HepG2 (cell line): ENCODE measurements around the gene FAS. TPM values are rescaled to one million over a fixed set of nuclear protein-coding genes. Genes with fewer than 3 reads are reported as not detected.

Experiments used
- ATAC-seq: fragments of 200-7000 bp; cut with Tn5 transposase; 3 replicates; pipeline ENCODE4 v1.9.1; 2020; ENCODE audit warnings: mild to moderate bottlenecking, moderate library complexity
- BruUV-seq: library from RNA; stranded (reverse); fragments of 400-500 nt; replicated peaks from 2 replicates; lab custom pipeline; 2021; lab: Mats Ljungman, UMichigan
- CTCF ChIA-PET: fragments of 300-600 bp; formaldehyde crosslinking; extraction: SDS; loops from one replicate; lab custom pipeline; 2021; ENCODE audit warnings: low total read pairs, inconsistent platforms, low intra/inter-chr PET ratio; lab: Yijun Ruan, JAX
- POLR2A ChIA-PET: fragments of 350-600 bp; sonication (Branson Sonifier 250); formaldehyde crosslinking; loops from one replicate; lab custom pipeline; 2020; ENCODE audit warnings: antibody characterized with exemption, inconsistent platforms; lab: Yijun Ruan, JAX
- DNase-seq: peaks from one replicate; pipeline ENCODE4 v3.0.0-alpha.2; 2015; ENCODE audit warnings: low spot score
- FAIRE-seq: peaks from 3 replicates; lab custom pipeline; 2011; peaks lifted over from hg19 to GRCh38; lab: Jason Lieb, UNC
- H2AFZ ChIP-seq: one replicate; pipeline ENCODE4 v1.6.1; 2011; ENCODE audit warnings: low read length, inconsistent platforms
- H3K27ac ChIP-seq: fragments of 300-600 bp; 3 replicates; pipeline ENCODE4 v1.8.0; 2011; ENCODE audit warnings: mixed run types, mild to moderate bottlenecking, mixed read lengths, low read length, inconsistent platforms; ENCODE audit not compliant: insufficient read depth; ENCODE audit errors: extremely low read length
- H3K27me3 ChIP-seq, 2 experiments: fragments of 200-600 bp in 1 of 2; 2 replicates in 1 of 2; 3 replicates in 1 of 2; pipeline versions ENCODE4 v1.6.0 to v1.8.0; 2011; ENCODE audit warnings: low read length in 2 of 2, mild to moderate bottlenecking in 2 of 2, moderate library complexity in 2 of 2, inconsistent platforms in 1 of 2; ENCODE audit not compliant: insufficient read depth in 2 of 2, control insufficient read depth in 1 of 2
- H3K36me3 ChIP-seq, 2 experiments: fragments of 200-600 bp in 1 of 2; replicated peaks in 1 of 2; 2 replicates in 1 of 2; 3 replicates in 1 of 2; pipeline versions ENCODE4 v1.5.1 to v1.8.0; 2011; ENCODE audit warnings: low read length in 2 of 2, inconsistent platforms in 1 of 2; ENCODE audit not compliant: insufficient read depth in 2 of 2, control insufficient read depth in 1 of 2
- H3K4me1 ChIP-seq: 2 replicates; pipeline ENCODE4 v1.5.1; 2012; ENCODE audit warnings: low read length, inconsistent platforms; ENCODE audit not compliant: insufficient read depth
- H3K4me2 ChIP-seq: 2 replicates; pipeline ENCODE4 v1.6.0; 2011; ENCODE audit warnings: low read depth, low read length, inconsistent platforms
- H3K4me3 ChIP-seq, 3 experiments: fragments of 200-600 bp in 1 of 3; sonication (generic), shearing (Covaris generic) in 1 of 3; replicated peaks in 1 of 3; 2 replicates each; pipeline ENCODE4 v1.5.1; 2011 to 2016; ENCODE audit warnings: low read length in 3 of 3, inconsistent platforms in 2 of 3, low read depth in 2 of 3, mild to moderate bottlenecking in 2 of 3, control low read depth in 1 of 3, mixed read lengths in 1 of 3; ENCODE audit not compliant: insufficient read depth in 1 of 3
- H3K79me2 ChIP-seq: one replicate; pipeline ENCODE4 v1.6.1; 2011; ENCODE audit warnings: low read length, inconsistent platforms; ENCODE audit not compliant: insufficient read depth
- H3K9ac ChIP-seq: 2 replicates; pipeline ENCODE4 v1.6.0; 2011; ENCODE audit warnings: mild to moderate bottlenecking, low read depth, low read length, inconsistent platforms; ENCODE audit not compliant: insufficient read depth
- H3K9me3 ChIP-seq: 2 replicates; pipeline ENCODE4 v1.5.1; 2012; ENCODE audit warnings: mild to moderate bottlenecking, low read length
- H4K20me1 ChIP-seq: 2 replicates; pipeline ENCODE4 v1.6.0; 2011; ENCODE audit warnings: inconsistent platforms, mild to moderate bottlenecking, low read length, moderate library complexity; ENCODE audit not compliant: insufficient read depth
- BRD4 ChIP-seq: sonication (generic); formaldehyde crosslinking; IDR thresholded peaks from 2 replicates; pipeline ENCODE4 v1.4.0; 2020; ENCODE audit warnings: missing genetic modification reagents
- PCBP2 ChIP-seq: fragments of 200-400 bp; formaldehyde crosslinking; optimal IDR thresholded peaks from 2 replicates; pipeline ENCODE3; 2018; ENCODE audit warnings: low read length, low read depth; ENCODE audit not compliant: poor library complexity, severe bottlenecking
- PHB2 ChIP-seq: fragments of 450-650 bp; IDR thresholded peaks from 2 replicates; pipeline ENCODE4 v1.6.1; 2018; ENCODE audit not compliant: partially characterized antibody
- PHF21A ChIP-seq: sonication (generic); formaldehyde crosslinking; IDR thresholded peaks from 2 replicates; pipeline ENCODE4 v1.5.0; 2020; ENCODE audit warnings: mild to moderate bottlenecking, missing genetic modification reagents
- SMAD9 ChIP-seq: sonication (generic); formaldehyde crosslinking; IDR thresholded peaks from 2 replicates; pipeline ENCODE4 v1.5.1; 2020; ENCODE audit warnings: mild to moderate bottlenecking, missing genetic modification reagents
- STAG1 ChIP-seq: sonication (generic); formaldehyde crosslinking; IDR thresholded peaks from 2 replicates; pipeline ENCODE4 v1.4.0; 2020; ENCODE audit warnings: missing genetic modification reagents
- TEAD2 ChIP-seq: sonication (generic); formaldehyde crosslinking; IDR thresholded peaks from 2 replicates; pipeline ENCODE4 v1.9.0; 2021; ENCODE audit warnings: missing genetic modification reagents
- TMF1 ChIP-seq: sonication (generic); formaldehyde crosslinking; IDR thresholded peaks from 2 replicates; pipeline ENCODE4 v1.8.1; 2022; ENCODE audit warnings: low read depth, missing genetic modification reagents
- ZNF205 ChIP-seq: IDR thresholded peaks from 2 replicates; pipeline ENCODE4 v1.6.1; 2018; ENCODE audit warnings: missing biosample characterization, missing genetic modification reagents
- ZNF557 ChIP-seq: sonication (generic); formaldehyde crosslinking; IDR thresholded peaks from 2 replicates; pipeline ENCODE4 v1.4.0; 2020; ENCODE audit warnings: missing genetic modification reagents
- ZNF709 ChIP-seq: sonication (generic); formaldehyde crosslinking; IDR thresholded peaks from 2 replicates; pipeline ENCODE4 v1.5.0; 2020; ENCODE audit warnings: mild to moderate bottlenecking, missing genetic modification reagents
- WGBS: methylation state at CpG from one replicate; pipeline ENCODE4 v1.1.6; 2017; ENCODE audit warnings: low lambda C conversion rate; 5-methylcytosine and 5-hydroxymethylcytosine counted together
- in situ Hi-C: cut with HindIII; loops from 2 replicates; pipeline ENCODE4 v1.10.0; 2017; ENCODE audit warnings: low pct_unique_long_range_greater_than_20kb; ENCODE audit not compliant: extremely low pct_ligation_motif_present
- intact Hi-C: fragments of 100-400 bp; cut with micrococcal nuclease; formaldehyde crosslinking; loops from one replicate; pipeline ENCODE4 v1.10.0; 2022; ENCODE audit not compliant: unreplicated experiment
- polyA plus RNA-seq, 8 experiments: library from polyadenylated mRNA; depleted of rRNA in 3 of 8; stranded (reverse) in 7 of 8; unstranded in 1 of 8; fragments of >200 nt; fragmentation: Illumina TruSeq in 4 of 8; extraction: Trizol in 4 of 8; gene quantifications; 2 replicates each; pipeline versions ENCODE4 v1.2.1 to v1.2.3, GENCODE V29; 2011 to 2016; ENCODE audit warnings: low read depth in 4 of 8, missing spikeins in 1 of 8, mixed read lengths in 1 of 8; ENCODE audit not compliant: insufficient read depth in 1 of 8
- total RNA-seq, 5 experiments: library from RNA; depleted of rRNA; stranded (reverse); fragments of >200 nt; fragmentation: Illumina TruSeq; extraction: Trizol; gene quantifications; 2 replicates each; pipeline ENCODE4 v1.2.3, GENCODE V29; 2016; ENCODE audit warnings: low read depth in 1 of 5
- TF ChIP-seq, protein P1 (sequence below): sonication (generic); formaldehyde crosslinking; IDR thresholded peaks from 2 replicates; pipeline ENCODE4 v1.5.0; 2020; ENCODE audit warnings: mild to moderate bottlenecking, missing genetic modification reagents
- TF ChIP-seq, protein P2 (sequence below): sonication (generic); formaldehyde crosslinking; conservative IDR thresholded peaks from 2 replicates; pipeline ENCODE4 v1.8.0; 2022; ENCODE audit warnings: mild to moderate bottlenecking, moderate library complexity, missing genetic modification reagents
- TF ChIP-seq, protein P3 (sequence below), 2 experiments: IDR thresholded peaks; 2 replicates each; pipeline ENCODE4 v1.6.1; 2011 to 2012; ENCODE audit warnings: low read length in 2 of 2, borderline replicate concordance in 1 of 2, low read depth in 1 of 2, mild to moderate bottlenecking in 1 of 2, moderate library complexity in 1 of 2
- TF ChIP-seq, protein P4 (sequence below): sonication (generic); formaldehyde crosslinking; IDR thresholded peaks from 2 replicates; pipeline ENCODE4 v1.8.0; 2022; ENCODE audit warnings: low read depth, missing genetic modification reagents

Gene FAS
- total and polyA plus RNA-seq, 2 of the 13 experiments (the other 11 are each of a cell fraction or from before 2014, with no cell fraction given) = 5.9 to 17.9 TPM

DNA sequence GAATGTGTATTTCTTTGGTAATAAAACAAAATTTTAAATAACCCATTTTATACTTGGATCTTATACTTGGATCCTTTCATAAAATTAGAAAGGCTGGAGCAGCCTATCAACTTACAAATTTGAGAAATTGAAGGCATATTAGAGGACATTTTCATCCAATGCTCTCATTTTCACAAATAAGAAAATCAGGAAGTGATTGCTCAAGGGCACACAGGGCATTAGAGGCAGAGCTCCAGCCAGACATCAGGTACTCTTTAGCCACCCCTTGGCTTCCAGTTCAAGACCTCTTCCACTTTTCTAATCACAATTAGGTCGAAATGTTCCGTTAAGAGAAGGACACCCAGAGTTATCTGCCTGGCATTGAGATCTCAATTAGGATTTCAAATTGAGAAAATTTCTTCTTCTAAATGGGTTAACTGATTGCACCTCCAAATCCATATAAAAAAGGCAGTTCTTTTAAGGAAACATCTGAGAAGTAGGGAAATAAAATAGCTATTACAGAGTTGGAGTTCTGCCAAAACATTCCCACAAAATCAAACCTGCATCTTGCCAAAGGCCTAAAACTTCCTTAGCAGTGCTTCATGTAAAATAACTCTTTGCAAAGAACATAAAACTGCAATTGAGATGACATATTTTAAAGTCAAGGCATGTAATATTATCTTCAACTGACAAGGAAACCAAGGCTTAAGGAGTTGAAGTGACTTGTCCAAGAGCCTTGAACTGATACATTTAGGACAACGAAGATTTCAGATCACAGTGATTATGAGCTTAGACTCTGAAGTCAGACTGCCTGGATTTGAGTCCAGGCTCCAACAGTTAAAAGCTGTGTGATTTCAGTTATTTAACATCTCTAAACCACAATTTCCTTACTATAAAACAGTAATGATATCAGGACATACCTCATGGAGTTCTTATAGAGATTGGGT, 40.4 kb upstream of the FAS start:
- 81% methylated on average over 3 of the region's 3 CpGs for WGBS

More for the DNA sequence above, 40.4 kb upstream of the FAS start:
- no peaks in the 10 kb centered on the region for H3K9me3 ChIP-seq
- TF ChIP-seq PCBP2 (no peak), SMAD9 (no peak), STAG1 (CRISPR knock-in tag) (no peak), BRD4 (CRISPR knock-in tag) (no peak), TEAD2 (no peak), ZNF205 (no peak), ZNF557 (CRISPR knock-in tag) (no peak), PHF21A (no peak), TMF1 (no peak), ZNF709 (no peak), PHB2 (no peak)
- TF ChIP-seq, protein P1, sequence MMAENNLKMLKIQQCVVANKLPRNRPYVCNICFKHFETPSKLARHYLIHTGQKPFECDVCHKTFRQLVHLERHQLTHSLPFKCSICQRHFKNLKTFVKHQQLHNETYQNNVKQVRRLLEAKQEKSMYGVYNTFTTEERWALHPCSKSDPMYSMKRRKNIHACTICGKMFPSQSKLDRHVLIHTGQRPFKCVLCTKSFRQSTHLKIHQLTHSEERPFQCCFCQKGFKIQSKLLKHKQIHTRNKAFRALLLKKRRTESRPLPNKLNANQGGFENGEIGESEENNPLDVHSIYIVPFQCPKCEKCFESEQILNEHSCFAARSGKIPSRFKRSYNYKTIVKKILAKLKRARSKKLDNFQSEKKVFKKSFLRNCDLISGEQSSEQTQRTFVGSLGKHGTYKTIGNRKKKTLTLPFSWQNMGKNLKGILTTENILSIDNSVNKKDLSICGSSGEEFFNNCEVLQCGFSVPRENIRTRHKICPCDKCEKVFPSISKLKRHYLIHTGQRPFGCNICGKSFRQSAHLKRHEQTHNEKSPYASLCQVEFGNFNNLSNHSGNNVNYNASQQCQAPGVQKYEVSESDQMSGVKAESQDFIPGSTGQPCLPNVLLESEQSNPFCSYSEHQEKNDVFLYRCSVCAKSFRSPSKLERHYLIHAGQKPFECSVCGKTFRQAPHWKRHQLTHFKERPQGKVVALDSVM (CRISPR knock-in tag) = no peak
- TF ChIP-seq, protein P2, sequence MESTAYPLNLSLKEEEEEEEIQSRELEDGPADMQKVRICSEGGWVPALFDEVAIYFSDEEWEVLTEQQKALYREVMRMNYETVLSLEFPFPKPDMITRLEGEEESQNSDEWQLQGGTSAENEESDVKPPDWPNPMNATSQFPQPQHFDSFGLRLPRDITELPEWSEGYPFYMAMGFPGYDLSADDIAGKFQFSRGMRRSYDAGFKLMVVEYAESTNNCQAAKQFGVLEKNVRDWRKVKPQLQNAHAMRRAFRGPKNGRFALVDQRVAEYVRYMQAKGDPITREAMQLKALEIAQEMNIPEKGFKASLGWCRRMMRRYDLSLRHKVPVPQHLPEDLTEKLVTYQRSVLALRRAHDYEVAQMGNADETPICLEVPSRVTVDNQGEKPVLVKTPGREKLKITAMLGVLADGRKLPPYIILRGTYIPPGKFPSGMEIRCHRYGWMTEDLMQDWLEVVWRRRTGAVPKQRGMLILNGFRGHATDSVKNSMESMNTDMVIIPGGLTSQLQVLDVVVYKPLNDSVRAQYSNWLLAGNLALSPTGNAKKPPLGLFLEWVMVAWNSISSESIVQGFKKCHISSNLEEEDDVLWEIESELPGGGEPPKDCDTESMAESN (CRISPR knock-in tag) = no peak
- TF ChIP-seq, protein P3, sequence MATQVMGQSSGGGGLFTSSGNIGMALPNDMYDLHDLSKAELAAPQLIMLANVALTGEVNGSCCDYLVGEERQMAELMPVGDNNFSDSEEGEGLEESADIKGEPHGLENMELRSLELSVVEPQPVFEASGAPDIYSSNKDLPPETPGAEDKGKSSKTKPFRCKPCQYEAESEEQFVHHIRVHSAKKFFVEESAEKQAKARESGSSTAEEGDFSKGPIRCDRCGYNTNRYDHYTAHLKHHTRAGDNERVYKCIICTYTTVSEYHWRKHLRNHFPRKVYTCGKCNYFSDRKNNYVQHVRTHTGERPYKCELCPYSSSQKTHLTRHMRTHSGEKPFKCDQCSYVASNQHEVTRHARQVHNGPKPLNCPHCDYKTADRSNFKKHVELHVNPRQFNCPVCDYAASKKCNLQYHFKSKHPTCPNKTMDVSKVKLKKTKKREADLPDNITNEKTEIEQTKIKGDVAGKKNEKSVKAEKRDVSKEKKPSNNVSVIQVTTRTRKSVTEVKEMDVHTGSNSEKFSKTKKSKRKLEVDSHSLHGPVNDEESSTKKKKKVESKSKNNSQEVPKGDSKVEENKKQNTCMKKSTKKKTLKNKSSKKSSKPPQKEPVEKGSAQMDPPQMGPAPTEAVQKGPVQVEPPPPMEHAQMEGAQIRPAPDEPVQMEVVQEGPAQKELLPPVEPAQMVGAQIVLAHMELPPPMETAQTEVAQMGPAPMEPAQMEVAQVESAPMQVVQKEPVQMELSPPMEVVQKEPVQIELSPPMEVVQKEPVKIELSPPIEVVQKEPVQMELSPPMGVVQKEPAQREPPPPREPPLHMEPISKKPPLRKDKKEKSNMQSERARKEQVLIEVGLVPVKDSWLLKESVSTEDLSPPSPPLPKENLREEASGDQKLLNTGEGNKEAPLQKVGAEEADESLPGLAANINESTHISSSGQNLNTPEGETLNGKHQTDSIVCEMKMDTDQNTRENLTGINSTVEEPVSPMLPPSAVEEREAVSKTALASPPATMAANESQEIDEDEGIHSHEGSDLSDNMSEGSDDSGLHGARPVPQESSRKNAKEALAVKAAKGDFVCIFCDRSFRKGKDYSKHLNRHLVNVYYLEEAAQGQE (IDR thresholded peaks at IDR 0.05; ENCODE audit: borderline replicate concordance in 1 of 2, low read depth in 1 of 2, low read length in 2 of 2) = no peak
- TF ChIP-seq, protein P4, sequence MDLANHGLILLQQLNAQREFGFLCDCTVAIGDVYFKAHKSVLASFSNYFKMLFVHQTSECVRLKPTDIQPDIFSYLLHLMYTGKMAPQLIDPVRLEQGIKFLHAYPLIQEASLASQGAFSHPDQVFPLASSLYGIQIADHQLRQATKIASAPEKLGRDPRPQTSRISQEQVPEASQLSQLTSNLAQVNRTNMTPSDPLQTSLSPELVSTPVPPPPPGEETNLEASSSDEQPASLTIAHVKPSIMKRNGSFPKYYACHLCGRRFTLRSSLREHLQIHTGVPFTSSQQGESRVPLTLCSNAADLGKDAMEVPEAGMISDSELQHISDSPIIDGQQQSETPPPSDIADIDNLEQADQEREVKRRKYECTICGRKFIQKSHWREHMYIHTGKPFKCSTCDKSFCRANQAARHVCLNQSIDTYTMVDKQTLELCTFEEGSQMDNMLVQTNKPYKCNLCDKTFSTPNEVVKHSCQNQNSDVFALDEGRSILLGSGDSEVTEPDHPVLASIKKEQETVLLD (CRISPR knock-in tag) = no peak
- FAIRE-seq = no peak
- no peaks in the 10 kb centered on the region for H4K20me1 ChIP-seq
- H3K9ac ChIP-seq = no peak overlapping the region
- in situ Hi-C loops (no loop called here), intact Hi-C loops (no loop called here)
- no TSS peak for BruUV-seq
- no peak for DNase-seq
- H3K4me1 ChIP-seq = no peaks in the 10 kb centered on the region
- no peaks in the 10 kb centered on the region for H3K36me3 ChIP-seq
- CTCF ChIA-PET = no interaction called here
- no peak for ATAC-seq
- H2AFZ ChIP-seq = no peak overlapping the region
- no peak overlapping the region for H3K4me2 ChIP-seq
- POLR2A ChIA-PET = no interaction called here
- H3K4me3 ChIP-seq = no peak overlapping the region
- H3K27me3 ChIP-seq = no peaks in the 10 kb centered on the region
- no peaks in the 10 kb centered on the region for H3K79me2 ChIP-seq
- H3K27ac ChIP-seq = no peak overlapping the region
